HFF-Myc (cell line): Measurements from ENCODE around the gene OR6T1.

ENCODE experiments used
- DNase-seq: peaks from one replicate; pipeline ENCODE4 v3.0.0-alpha.2; 2011; ENCODE audit warnings: low read depth; ENCODE audit errors: extremely low read depth
- H3K4me3 ChIP-seq: replicated peaks from 2 replicates; pipeline ENCODE4 v1.5.1; 2011; ENCODE audit warnings: low read depth, mild to moderate bottlenecking, control low read depth, low read length
- TF ChIP-seq, protein P1 (sequence below): IDR thresholded peaks from 2 replicates; pipeline ENCODE4 v1.5.1; 2012; ENCODE audit warnings: mild to moderate bottlenecking, low read depth, low read length, control low read depth; ENCODE audit errors: missing control alignments

OR6T1 gene

DNA sequence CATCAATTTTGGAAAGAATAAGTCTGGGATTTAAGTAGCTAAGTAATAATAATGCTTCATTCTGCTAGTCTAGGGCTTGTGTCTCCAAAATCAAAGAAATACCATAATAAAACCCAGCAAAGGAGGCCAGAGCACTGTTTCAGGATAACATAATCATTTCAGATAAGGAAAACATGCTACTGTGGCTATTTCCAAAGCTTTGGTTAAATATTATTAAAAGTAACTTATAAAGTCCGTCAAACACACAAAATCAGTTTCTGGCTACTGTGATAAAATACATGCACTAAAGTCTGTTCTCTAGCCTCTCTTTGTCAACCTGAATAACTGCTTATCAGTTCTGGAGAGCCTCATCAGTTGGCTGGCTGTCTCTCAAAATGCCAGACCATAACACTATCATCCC is 1.5 kb upstream of the OR6T1 start:
- DNase-seq = no peak
- no peak overlapping the region for H3K4me3 ChIP-seq
- TF ChIP-seq, protein P1, sequence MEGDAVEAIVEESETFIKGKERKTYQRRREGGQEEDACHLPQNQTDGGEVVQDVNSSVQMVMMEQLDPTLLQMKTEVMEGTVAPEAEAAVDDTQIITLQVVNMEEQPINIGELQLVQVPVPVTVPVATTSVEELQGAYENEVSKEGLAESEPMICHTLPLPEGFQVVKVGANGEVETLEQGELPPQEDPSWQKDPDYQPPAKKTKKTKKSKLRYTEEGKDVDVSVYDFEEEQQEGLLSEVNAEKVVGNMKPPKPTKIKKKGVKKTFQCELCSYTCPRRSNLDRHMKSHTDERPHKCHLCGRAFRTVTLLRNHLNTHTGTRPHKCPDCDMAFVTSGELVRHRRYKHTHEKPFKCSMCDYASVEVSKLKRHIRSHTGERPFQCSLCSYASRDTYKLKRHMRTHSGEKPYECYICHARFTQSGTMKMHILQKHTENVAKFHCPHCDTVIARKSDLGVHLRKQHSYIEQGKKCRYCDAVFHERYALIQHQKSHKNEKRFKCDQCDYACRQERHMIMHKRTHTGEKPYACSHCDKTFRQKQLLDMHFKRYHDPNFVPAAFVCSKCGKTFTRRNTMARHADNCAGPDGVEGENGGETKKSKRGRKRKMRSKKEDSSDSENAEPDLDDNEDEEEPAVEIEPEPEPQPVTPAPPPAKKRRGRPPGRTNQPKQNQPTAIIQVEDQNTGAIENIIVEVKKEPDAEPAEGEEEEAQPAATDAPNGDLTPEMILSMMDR = no peak

DNA sequence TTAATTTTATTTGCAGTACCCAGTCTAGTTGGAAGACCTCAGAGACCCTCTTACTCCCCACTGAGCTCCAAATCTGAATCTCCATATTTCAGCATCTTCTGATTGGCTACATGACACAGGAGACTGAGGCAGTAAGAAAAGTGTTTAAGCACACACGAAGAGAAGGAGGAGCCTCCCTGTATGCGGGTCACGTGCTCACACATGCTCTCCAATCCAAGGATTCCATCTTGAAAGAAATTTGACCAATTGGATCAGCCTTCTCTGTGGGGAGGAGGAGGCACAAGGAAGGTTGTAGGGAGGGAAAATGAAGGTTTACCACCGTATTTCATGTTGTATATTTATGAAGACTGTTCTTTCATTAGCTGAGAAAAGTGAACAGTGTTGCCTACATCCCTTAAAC is 1.2 kb downstream of the OR6T1 start:
- TF ChIP-seq, protein P1 = no peak
- H3K4me3 ChIP-seq = no peak overlapping the region
- no peak for DNase-seq

DNA sequence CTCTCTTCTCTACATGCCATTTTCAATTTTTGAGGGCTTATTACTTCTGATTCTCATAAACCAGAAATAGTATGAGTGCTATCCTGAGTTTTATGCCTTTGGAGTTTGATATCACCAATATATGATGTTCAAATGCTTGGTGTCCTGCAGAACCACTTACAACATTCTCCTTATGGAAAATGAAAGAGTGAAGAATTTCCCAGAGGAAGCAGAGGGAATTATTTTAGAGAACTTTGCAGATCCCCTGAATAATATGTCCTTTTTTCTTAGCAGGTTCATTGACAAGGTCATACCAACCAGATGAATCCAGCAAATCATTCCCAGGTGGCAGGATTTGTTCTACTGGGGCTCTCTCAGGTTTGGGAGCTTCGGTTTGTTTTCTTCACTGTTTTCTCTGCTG is 4.3 kb downstream of the OR6T1 start, which contains the start of gene OR4D5:
OR4D5 (plus strand) TSS at position 301 of the 400 bp plus-strand sequence; CDS start at position 301, 0 bp downstream.
- DNase-seq = no peak
- no peak within 1 kb of the TSS for H3K4me3 ChIP-seq
- TF ChIP-seq, protein P1 = no peak

DNA sequence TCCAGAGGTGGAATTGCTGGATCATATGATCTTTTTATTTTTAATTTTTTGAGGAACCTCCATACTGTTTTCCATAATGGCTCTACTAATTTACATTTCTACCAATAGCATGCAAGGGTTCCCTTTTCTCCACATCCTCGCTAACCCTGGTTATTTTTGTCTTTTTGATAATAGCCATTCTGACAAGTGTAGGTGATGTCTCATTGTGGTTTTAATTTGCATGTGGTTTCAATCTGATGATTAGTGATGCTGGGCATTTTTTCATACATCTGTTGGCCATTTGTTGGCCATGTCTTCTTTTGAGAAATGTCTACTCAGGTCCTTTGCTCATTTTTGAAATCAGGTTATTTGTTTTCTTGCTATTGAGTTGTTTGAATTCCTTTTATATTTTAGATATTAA is 19.6 kb downstream of the OR6T1 start:
- no peak overlapping the region for H3K4me3 ChIP-seq
- no peak for DNase-seq
- TF ChIP-seq, protein P1 = no peak

DNA sequence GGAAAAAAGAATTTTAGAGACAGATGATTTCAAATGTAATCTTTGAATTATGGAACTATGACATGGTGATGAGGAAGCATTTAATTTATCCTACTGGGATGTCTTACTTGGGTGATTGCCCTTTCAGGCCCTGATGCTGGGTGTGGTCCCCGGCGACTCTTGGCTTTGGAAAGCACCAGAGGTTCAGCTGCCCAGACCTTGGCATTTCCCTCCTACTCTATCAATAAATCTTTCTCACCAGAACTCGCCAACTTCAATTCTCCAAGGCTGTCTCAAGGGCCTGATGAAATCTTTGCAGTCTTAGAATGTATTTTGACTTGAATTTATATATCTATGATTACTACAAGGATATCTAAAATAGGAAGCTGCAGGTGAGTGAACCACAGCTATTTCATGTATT is 22.7 kb downstream of the OR6T1 start:
- H3K4me3 ChIP-seq = no peak overlapping the region
- no peak for DNase-seq
- TF ChIP-seq, protein P1 = no peak

DNA sequence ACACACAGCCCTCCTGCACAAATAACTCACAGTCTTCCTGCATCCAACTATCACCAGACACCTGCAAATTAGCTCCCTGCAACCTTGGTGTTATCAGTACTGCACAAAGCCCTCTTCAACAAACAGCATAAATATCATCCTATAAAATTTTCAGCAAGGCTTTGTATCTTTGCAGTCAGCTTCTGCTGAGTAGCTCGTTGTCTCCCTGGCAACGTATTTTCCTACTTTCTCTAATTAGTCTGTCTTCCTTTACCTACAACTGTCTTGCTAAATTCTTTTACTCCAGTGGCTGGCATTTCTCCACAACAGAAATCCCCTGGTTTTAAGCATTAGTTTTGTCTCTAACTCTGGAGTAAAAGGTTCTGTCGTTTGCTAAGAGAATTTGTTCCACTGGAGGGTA is 37.8 kb downstream of the OR6T1 start:
- no peak for DNase-seq
- H3K4me3 ChIP-seq = no peak overlapping the region
- TF ChIP-seq, protein P1 = no peak

DNA sequence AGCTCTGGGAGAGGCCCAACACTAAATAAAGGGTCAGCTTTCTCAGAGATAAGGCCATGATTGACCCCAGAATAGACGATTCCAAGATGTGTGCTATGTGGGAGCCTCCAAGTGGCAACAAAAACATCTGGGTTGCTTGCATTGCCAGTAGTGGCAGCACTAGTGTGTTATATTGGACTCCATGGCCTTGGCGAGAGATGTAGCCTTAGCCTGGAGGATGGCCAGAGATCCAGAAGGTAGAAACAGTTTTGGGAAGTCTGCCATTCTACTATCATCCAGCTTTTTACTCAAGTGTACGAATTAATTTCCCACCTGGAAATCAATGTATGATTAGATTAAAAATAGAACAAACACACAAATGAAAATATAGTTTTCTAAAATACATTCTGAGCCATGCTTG is 38.7 kb downstream of the OR6T1 start:
- no peak for DNase-seq
- H3K4me3 ChIP-seq = no peak overlapping the region
- TF ChIP-seq, protein P1 = no peak
